ENCODE measurements around the gene ADCY5.
"Not testable (repeated sequence)": the region's sequence is repeated elsewhere in the genome, so short reads cannot be mapped to it uniquely, and the experiment has no call there.

ADCY5 gene

GRCh38 chr3:123258359-123258758 is 190.5 kb downstream of the ADCY5 start:
- no peak overlapping the region for H3K4me3 ChIP-seq (ENCODE audit: low read depth, low read length)
- TF ChIP-seq CTCF (IDR thresholded peaks at IDR 0.05; ENCODE audit: low read depth, low read length): no peak

- TF ChIP-seq CTCF (IDR thresholded peaks at IDR 0.05; ENCODE audit: low read depth, low read length): no peak
- no peak overlapping the region for H3K4me3 ChIP-seq (ENCODE audit: low read depth, low read length)
Measured at GRCh38 chr3:123256256-123256655, 192.6 kb downstream of the ADCY5 start.

GRCh38 chr3:123246866-123247265 is 202.0 kb downstream of the ADCY5 start:
- H3K4me3 ChIP-seq (ENCODE audit: low read depth, low read length): no peak overlapping the region
- TF ChIP-seq CTCF (IDR thresholded peaks at IDR 0.05; ENCODE audit: low read depth, low read length): no peak

GRCh38 chr3:123244128-123244527 is 204.8 kb downstream of the ADCY5 start:
- H3K4me3 ChIP-seq (ENCODE audit: low read depth, low read length): no peak overlapping the region
- TF ChIP-seq CTCF (IDR thresholded peaks at IDR 0.05; ENCODE audit: low read depth, low read length): no peak

GRCh38 chr3:123239756-123240155 is 209.1 kb downstream of the ADCY5 start:
- no peak for TF ChIP-seq CTCF (IDR thresholded peaks at IDR 0.05; ENCODE audit: low read depth, low read length)
- H3K4me3 ChIP-seq (ENCODE audit: low read depth, low read length): no peak overlapping the region

GRCh38 chr3:123239186-123239585 is 209.7 kb downstream of the ADCY5 start:
- H3K4me3 ChIP-seq (ENCODE audit: low read depth, low read length): not testable (repeated sequence)

GRCh38 chr3:123236902-123237301 is 212.0 kb downstream of the ADCY5 start:
- no peak for TF ChIP-seq CTCF (IDR thresholded peaks at IDR 0.05; ENCODE audit: low read depth, low read length)
- no peak overlapping the region for H3K4me3 ChIP-seq (ENCODE audit: low read depth, low read length)
